ENCODE measurements around the gene SHF. TPM values are rescaled to one million over a fixed set of nuclear protein-coding genes. Genes with fewer than 3 reads are reported as not detected.

SHF gene
- total RNA-seq, 1 experiment from 2014 or later: 0.96 TPM

- DNase-seq (ENCODE audit: low read depth): no peak
These were observed 17.9 kb downstream of the SHF start for GRCh38 chr15:45169608-45170480.

- no peak for DNase-seq (ENCODE audit: low read depth)
These were observed 18.8 kb downstream of the SHF start for GRCh38 chr15:45168751-45169551.

GRCh38 chr15:45168286-45168685 is 19.5 kb downstream of the SHF start:
- DNase-seq (ENCODE audit: low read depth): no peak

- DNase-seq (ENCODE audit: low read depth): no peak
These were observed 20.0 kb downstream of the SHF start for GRCh38 chr15:45167631-45168205.

- DNase-seq (ENCODE audit: low read depth): peak; percentile 81
These were observed 20.7 kb downstream of the SHF start for GRCh38 chr15:45166834-45167630.

- DNase-seq (ENCODE audit: low read depth): no peak
These were observed 22.2 kb downstream of the SHF start for GRCh38 chr15:45165536-45165935.

- DNase-seq (ENCODE audit: low read depth): no peak
These were observed 22.9 kb downstream of the SHF start for GRCh38 chr15:45164914-45165313.

GRCh38 chr15:45163508-45163856 is 24.3 kb downstream of the SHF start:
- DNase-seq (ENCODE audit: low read depth): no peak

GRCh38 chr15:45162771-45163507 is 24.8 kb downstream of the SHF start:
- peak; percentile 75 for DNase-seq (ENCODE audit: low read depth)

- no peak for DNase-seq (ENCODE audit: low read depth)
These were observed 26.1 kb downstream of the SHF start for GRCh38 chr15:45161666-45162065.

GRCh38 chr15:45157974-45158373 is 29.8 kb downstream of the SHF start:
- DNase-seq (ENCODE audit: low read depth): peak; percentile 79

GRCh38 chr15:45156744-45157455 is 30.9 kb downstream of the SHF start:
- DNase-seq (ENCODE audit: low read depth): peak; percentile 33

- DNase-seq (ENCODE audit: low read depth): no peak
These were observed 32.0 kb downstream of the SHF start for GRCh38 chr15:45155739-45156138.

GRCh38 chr15:45151998-45152828 is 35.6 kb downstream of the SHF start:
- no peak for DNase-seq (ENCODE audit: low read depth)

GRCh38 chr15:45150997-45151396 is 36.8 kb downstream of the SHF start:
- DNase-seq (ENCODE audit: low read depth): no peak

GRCh38 chr15:45150481-45150880 is 37.3 kb downstream of the SHF start:
- DNase-seq (ENCODE audit: low read depth): no peak

GRCh38 chr15:45149060-45149459 is 38.7 kb downstream of the SHF start:
- DNase-seq (ENCODE audit: low read depth): no peak

- DNase-seq (ENCODE audit: low read depth): no peak
These were observed 39.4 kb downstream of the SHF start for GRCh38 chr15:45148076-45149059.
